Astrocyte of the spinal cord (primary cell): ENCODE data around the gene EPG5.
"Not testable (repeated sequence)": the region's sequence is repeated elsewhere in the genome, so short reads cannot be mapped to it uniquely, and the experiment has no call there.

Source experiments
- DNase-seq: peaks from one replicate; pipeline ENCODE4 v3.0.0; 2011; ENCODE audit warnings: low read depth, low spot score
- H3K4me3 ChIP-seq: 2 replicates; pipeline ENCODE4 v1.5.1; 2011; ENCODE audit warnings: low read depth, mild to moderate bottlenecking, low read length, moderate library complexity
- CTCF ChIP-seq: IDR thresholded peaks from 2 replicates; pipeline ENCODE4 v1.5.1; 2012; ENCODE audit warnings: low read depth, mild to moderate bottlenecking, low read length, inconsistent platforms
- in situ Hi-C: cut with HindIII; loops from 2 replicates; pipeline ENCODE4 v1.10.0; 2017; ENCODE audit warnings: low sequenced_read_pairs

EPG5 gene

DNA sequence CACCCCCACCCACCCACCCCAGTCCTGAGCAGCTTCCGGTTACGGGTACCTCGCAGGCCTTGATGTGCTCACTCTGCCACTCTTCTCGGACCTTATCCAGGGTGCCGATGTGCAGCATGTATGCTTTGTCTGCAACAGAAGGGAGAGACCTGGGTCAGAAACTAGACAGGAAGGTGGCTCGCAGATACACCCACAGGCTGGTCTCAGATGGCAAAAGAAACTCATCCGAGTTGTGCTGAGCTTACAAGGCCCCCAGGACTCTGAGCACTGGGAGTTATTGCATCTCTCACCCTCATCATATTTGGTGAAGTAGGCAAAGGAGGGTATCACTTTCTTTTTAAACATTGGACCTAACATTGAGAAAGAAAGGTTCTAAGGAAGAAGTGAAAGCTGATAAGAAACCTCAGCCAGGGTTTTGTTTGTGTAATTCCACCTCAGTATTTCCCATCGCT lies 30.6 kb upstream of the EPG5 start:
- in situ Hi-C loops, result no loop called here
- H3K4me3 ChIP-seq, result no peak overlapping the region
- no peak for TF ChIP-seq CTCF
- no peak for DNase-seq

DNA sequence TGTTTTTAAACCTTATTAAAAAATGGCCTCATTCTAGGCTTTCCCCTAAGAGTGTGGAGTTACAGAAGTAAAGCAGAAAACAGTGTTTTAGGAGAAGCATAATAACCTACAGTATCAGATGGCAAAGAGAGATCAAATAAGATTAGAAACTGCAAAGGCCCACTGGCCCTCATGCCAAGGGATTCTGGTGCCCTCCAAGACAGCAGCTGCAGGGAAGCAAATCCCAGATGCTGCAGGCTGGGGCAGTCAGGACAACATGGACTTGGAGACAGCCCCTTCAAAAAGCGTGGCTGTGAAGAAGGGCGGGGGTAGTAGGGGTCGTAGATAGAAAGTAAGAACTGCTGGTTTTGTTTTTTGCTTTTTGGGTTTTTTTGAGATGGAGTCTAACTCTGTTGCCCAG lies 28.3 kb upstream of the EPG5 start:
- no peak overlapping the region for H3K4me3 ChIP-seq
- in situ Hi-C loops, result no loop called here
- DNase-seq, result no peak
- TF ChIP-seq CTCF, result no peak

GRCh38 chr18:45993438-45993837 lies 26.3 kb upstream of the EPG5 start:
- TF ChIP-seq CTCF, result no peak
- DNase-seq, result peak; percentile 71
- no peak overlapping the region for H3K4me3 ChIP-seq
- in situ Hi-C loops, result no loop called here

DNA sequence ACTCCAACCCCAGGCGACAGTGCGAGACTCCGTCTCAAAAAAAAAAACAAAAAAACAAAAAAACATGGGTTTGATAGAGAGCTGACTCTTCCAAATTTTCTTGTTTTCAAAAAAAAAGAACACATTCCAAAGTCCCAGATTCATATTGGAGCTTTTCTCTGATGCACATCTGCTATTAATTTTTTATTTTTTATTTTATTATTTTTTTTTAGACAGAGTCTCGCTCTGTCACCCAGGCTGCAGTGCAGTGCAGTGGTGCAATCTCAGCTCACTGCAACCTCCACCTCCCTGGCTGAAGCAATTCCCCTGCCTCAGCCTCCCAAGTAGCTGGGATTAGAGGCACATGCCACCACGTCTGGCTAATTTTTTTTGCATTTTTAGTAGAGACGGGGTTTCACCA lies 25.4 kb upstream of the EPG5 start:
- in situ Hi-C loops, DNase-seq, H3K4me3 ChIP-seq: not testable (repeated sequence)

DNA sequence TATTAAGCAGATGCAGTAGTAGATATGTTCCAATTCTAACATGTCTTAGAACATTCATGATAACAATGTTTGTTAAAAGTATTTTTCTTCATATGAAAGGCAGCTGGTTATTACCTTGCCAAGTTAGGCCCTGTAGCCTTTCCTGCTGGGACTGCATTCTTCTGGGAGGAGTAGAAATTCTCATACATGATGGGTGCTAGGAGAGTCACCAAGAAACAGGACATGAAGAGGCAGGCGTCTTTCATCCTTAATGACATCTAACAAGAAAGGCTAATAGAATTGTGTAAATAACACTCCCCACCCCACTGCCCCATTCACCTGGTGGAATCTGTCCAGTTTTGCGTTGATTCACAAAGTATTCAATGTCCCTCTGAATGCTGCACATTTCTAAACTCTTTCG lies 24.7 kb upstream of the EPG5 start:
- H3K4me3 ChIP-seq, result no peak overlapping the region
- in situ Hi-C loops, result no loop called here
- no peak for DNase-seq
- no peak for TF ChIP-seq CTCF

- no peak for DNase-seq
- no peak for TF ChIP-seq CTCF
- in situ Hi-C loops, result no loop called here
- no peak overlapping the region for H3K4me3 ChIP-seq
Measured at GRCh38 chr18:45984546-45985235, 17.6 kb upstream of the EPG5 start.

GRCh38 chr18:45981821-45982220 lies 14.7 kb upstream of the EPG5 start:
- in situ Hi-C loops, result no loop called here
- TF ChIP-seq CTCF, result no peak
- H3K4me3 ChIP-seq, result no peak overlapping the region
- DNase-seq, result no peak
